CD4-positive, CD25-positive, alpha-beta regulatory T cell (primary cell): ENCODE measurements around the gene TRIM29. TPM values are rescaled to one million over a fixed set of nuclear protein-coding genes. Genes with fewer than 3 reads are reported as not detected.
"Not testable (repeated sequence)": the region's sequence is repeated elsewhere in the genome, so short reads cannot be mapped to it uniquely, and the experiment has no call there.

ENCODE experiments used
- ATAC-seq, 2 donors: fragments of 150-1000 bp; cut with Tn5 transposase; one replicate each; pipeline ENCODE4 v1.10.0; 2021; ENCODE audit warnings: low read depth in 2 of 2, moderate number of reproducible peaks in 2 of 2, moderate library complexity in 1 of 2
- DNase-seq, 3 donors: peaks; one replicate each; pipeline versions ENCODE4 v3.0.0 to v3.0.0-alpha.2; 2012 to 2022; ENCODE audit warnings: mixed read lengths in 1 of 3
- H3K27ac ChIP-seq: one replicate; pipeline ENCODE4 v1.7.0; 2013; ENCODE audit warnings: mild to moderate bottlenecking, low read length; ENCODE audit not compliant: insufficient read depth, poor library complexity, severe bottlenecking
- H3K27me3 ChIP-seq: one replicate; pipeline ENCODE4 v1.7.0; 2013; ENCODE audit warnings: low read length; ENCODE audit not compliant: control insufficient read depth, insufficient read depth
- H3K36me3 ChIP-seq: one replicate; pipeline ENCODE4 v1.7.0; 2013; ENCODE audit warnings: mild to moderate bottlenecking, low read length, moderate library complexity; ENCODE audit not compliant: control insufficient read depth, insufficient read depth
- H3K4me1 ChIP-seq: 2 replicates; pipeline ENCODE4 v1.7.0; 2013; ENCODE audit warnings: mild to moderate bottlenecking, low read length; ENCODE audit not compliant: insufficient read depth, control insufficient read depth, poor library complexity, severe bottlenecking
- H3K4me3 ChIP-seq: one replicate; pipeline ENCODE4 v1.7.0; 2013; ENCODE audit warnings: low read depth, mild to moderate bottlenecking, low read length, moderate library complexity
- H3K9me3 ChIP-seq, 2 experiments: 1 replicate in 1 of 2; 2 replicates in 1 of 2; pipeline ENCODE4 v1.7.0; 2013; ENCODE audit warnings: low read length in 2 of 2, mild to moderate bottlenecking in 1 of 2, moderate library complexity in 1 of 2; ENCODE audit not compliant: control insufficient read depth in 2 of 2
- H3K27ac Mint-ChIP-seq, 3 donors: one replicate each; pipeline ENCODE4 v1.8.0; 2020 to 2022; ENCODE audit warnings: mild to moderate bottlenecking in 3 of 3, mixed read lengths in 3 of 3, moderate library complexity in 2 of 3
- H3K27me3 Mint-ChIP-seq: one replicate; pipeline ENCODE4 v1.8.0; 2022; ENCODE audit warnings: mild to moderate bottlenecking, mixed read lengths
- H3K36me3 Mint-ChIP-seq: one replicate; pipeline ENCODE4 v1.8.0; 2020; ENCODE audit warnings: mixed read lengths
- H3K4me1 Mint-ChIP-seq, 4 donors: one replicate each; pipeline ENCODE4 v1.8.0; 2020 to 2022; ENCODE audit warnings: mixed read lengths in 4 of 4, mild to moderate bottlenecking in 1 of 4
- H3K4me3 Mint-ChIP-seq, 4 donors: one replicate each; pipeline ENCODE4 v1.8.0; 2020 to 2022; ENCODE audit warnings: mild to moderate bottlenecking in 4 of 4, mixed read lengths in 4 of 4, moderate library complexity in 3 of 4
- H3K9me3 Mint-ChIP-seq, 7 donors: one replicate each; pipeline ENCODE4 v1.8.0; 2020 to 2022; ENCODE audit warnings: mixed read lengths in 7 of 7, mild to moderate bottlenecking in 3 of 7, moderate library complexity in 2 of 7
- polyA plus RNA-seq, 4 donors: library from polyadenylated mRNA; unstranded; fragments of 300-500 nt; fragmentation: Illumina TruSeq; gene quantifications; one replicate each; pipeline ENCODE4 v1.2.3, GENCODE V29; 2021
- total RNA-seq: library from RNA; stranded (reverse); gene quantifications from one replicate; pipeline ENCODE4 v1.2.3, GENCODE V29; 2022

Gene TRIM29
- total and polyA plus RNA-seq, 5 donors from 2014 or later = not detected

GRCh38 chr11:120182790-120183491 is 45.0 kb upstream of the TRIM29 start:
- Mint-ChIP-seq H3K9me3 (no peaks in the 10 kb centered on the region), H3K27me3 (peaks cover 28% of the 10 kb centered on the region), H3K27ac (no peak overlapping the region), H3K4me1 (no peaks in the 10 kb centered on the region), H3K36me3 (no peaks in the 10 kb centered on the region), H3K4me3 (no peak overlapping the region)
- Histone ChIP-seq H3K9me3 (no peaks in the 10 kb centered on the region), H3K4me3 (no peak overlapping the region), H3K27me3 (no peaks in the 10 kb centered on the region), H3K27ac (no peak overlapping the region), H3K36me3 (no peaks in the 10 kb centered on the region), H3K4me1 (no peaks in the 10 kb centered on the region)
- ATAC-seq (no peak), DNase-seq (no peak)

DNA sequence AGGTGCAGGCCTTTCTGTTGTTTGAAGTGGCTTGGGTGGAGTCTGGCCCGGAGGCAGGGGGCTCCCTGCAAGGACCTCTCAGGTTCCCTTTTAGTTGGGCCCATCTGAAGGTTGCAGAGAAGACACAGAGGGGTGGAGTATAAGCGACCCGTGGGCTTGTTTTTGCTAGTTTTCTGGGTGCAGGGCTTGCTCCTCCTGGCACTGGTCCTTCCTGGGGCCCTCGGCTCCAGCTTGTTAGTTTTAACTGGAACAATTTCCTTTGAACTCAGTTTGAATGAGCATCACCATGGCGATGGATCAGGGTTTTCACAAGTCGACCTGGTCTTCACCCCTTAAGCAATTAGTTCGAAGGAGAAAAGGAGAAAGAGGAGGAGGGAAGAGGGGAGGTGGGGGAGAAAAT is 44.5 kb upstream of the TRIM29 start:
- Mint-ChIP-seq H3K36me3 (no peaks in the 10 kb centered on the region), H3K9me3 (no peaks in the 10 kb centered on the region), H3K27me3 (peaks cover 25% of the 10 kb centered on the region), H3K4me1 (no peaks in the 10 kb centered on the region), H3K4me3 (no peak overlapping the region), H3K27ac (no peak overlapping the region)
- no peak for ATAC-seq
- no peak overlapping the region for H3K4me3 ChIP-seq
- no peak for DNase-seq
- H3K9me3 ChIP-seq = no peaks in the 10 kb centered on the region
- H3K27me3 ChIP-seq = no peaks in the 10 kb centered on the region
- no peaks in the 10 kb centered on the region for H3K36me3 ChIP-seq
- no peaks in the 10 kb centered on the region for H3K4me1 ChIP-seq
- H3K27ac ChIP-seq = no peak overlapping the region

DNA sequence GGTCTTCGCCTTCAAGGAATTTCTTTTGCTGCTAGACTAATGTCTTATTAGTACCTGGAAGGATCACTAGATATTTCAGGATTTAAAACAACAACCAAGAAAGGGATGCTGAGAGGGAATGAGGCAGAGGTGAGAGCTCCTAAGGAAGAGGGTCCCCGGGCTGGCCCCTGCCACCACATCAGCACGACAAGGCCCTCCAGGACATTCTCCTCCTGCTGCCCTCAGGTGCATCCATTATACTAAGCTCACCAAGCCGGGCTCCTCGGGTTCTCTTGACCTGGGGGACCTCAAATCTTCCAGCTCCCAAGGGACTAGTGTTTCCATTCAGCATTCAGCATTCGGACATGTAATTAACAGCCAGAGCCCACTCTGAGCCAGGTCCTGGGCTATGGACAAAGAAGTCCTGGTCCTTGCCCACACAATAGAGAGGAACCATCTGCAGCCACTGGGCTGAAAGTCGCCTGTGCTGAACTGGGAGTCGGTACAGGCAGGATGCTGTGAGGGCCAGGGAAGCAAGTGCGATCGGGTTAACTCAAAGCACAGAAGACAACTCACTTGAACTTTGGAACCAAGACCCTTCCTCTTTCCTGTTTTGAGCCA is 43.6 kb upstream of the TRIM29 start:
- ATAC-seq (no peak), DNase-seq (no peak)
- Mint-ChIP-seq H3K36me3 (no peaks in the 10 kb centered on the region), H3K4me1 (no peaks in the 10 kb centered on the region), H3K9me3 (no peaks in the 10 kb centered on the region), H3K27ac (no peak overlapping the region), H3K27me3 (peaks cover 21% of the 10 kb centered on the region), H3K4me3 (peak overlapping the region in 1 of 4 donors; percentile 39)
- Histone ChIP-seq H3K9me3 (no peaks in the 10 kb centered on the region), H3K4me3 (no peak overlapping the region), H3K27me3 (no peaks in the 10 kb centered on the region), H3K27ac (no peak overlapping the region), H3K4me1 (no peaks in the 10 kb centered on the region), H3K36me3 (no peaks in the 10 kb centered on the region)

- no peak for DNase-seq
These were observed 42.8 kb upstream of the TRIM29 start for GRCh38 chr11:120180551-120181232.

GRCh38 chr11:120180063-120180462 is 42.1 kb upstream of the TRIM29 start:
- not testable (repeated sequence) for H3K4me3 ChIP-seq, H3K36me3 Mint-ChIP-seq, H3K27me3 ChIP-seq, H3K27ac Mint-ChIP-seq, H3K9me3 ChIP-seq, DNase-seq, H3K4me1 ChIP-seq, H3K4me1 Mint-ChIP-seq, H3K9me3 Mint-ChIP-seq, H3K36me3 ChIP-seq, H3K4me3 Mint-ChIP-seq, H3K27ac ChIP-seq, ATAC-seq
- H3K27me3 Mint-ChIP-seq = peaks cover 15% of the 10 kb centered on the region

More at GRCh38 chr11:120180551-120181232, 42.8 kb upstream of the TRIM29 start:
- H3K9me3 ChIP-seq = no peaks in the 10 kb centered on the region
- ATAC-seq = no peak
- Mint-ChIP-seq H3K4me3 (no peak overlapping the region), H3K27ac (no peak overlapping the region), H3K9me3 (no peaks in the 10 kb centered on the region), H3K27me3 (peaks cover 18% of the 10 kb centered on the region), H3K36me3 (no peaks in the 10 kb centered on the region), H3K4me1 (no peaks in the 10 kb centered on the region)
- H3K4me3 ChIP-seq = no peak overlapping the region
- no peaks in the 10 kb centered on the region for H3K36me3 ChIP-seq
- no peaks in the 10 kb centered on the region for H3K27me3 ChIP-seq
- no peak overlapping the region for H3K27ac ChIP-seq
- no peaks in the 10 kb centered on the region for H3K4me1 ChIP-seq

- no peaks in the 10 kb centered on the region for H3K9me3 Mint-ChIP-seq
- Histone ChIP-seq H3K36me3 (no peaks in the 10 kb centered on the region), H3K27ac (no peak overlapping the region), H3K4me3 (no peak overlapping the region), H3K9me3 (no peaks in the 10 kb centered on the region), H3K4me1 (no peaks in the 10 kb centered on the region), H3K27me3 (no peaks in the 10 kb centered on the region)
- peaks cover 20% of the 10 kb centered on the region for H3K27me3 Mint-ChIP-seq
- H3K4me3 Mint-ChIP-seq = no peak overlapping the region
- ATAC-seq = no peak
- no peaks in the 10 kb centered on the region for H3K36me3 Mint-ChIP-seq
- no peak overlapping the region for H3K27ac Mint-ChIP-seq
- DNase-seq = no peak
- no peaks in the 10 kb centered on the region for H3K4me1 Mint-ChIP-seq
These were observed 41.3 kb upstream of the TRIM29 start for GRCh38 chr11:120179057-120179672.

DNA sequence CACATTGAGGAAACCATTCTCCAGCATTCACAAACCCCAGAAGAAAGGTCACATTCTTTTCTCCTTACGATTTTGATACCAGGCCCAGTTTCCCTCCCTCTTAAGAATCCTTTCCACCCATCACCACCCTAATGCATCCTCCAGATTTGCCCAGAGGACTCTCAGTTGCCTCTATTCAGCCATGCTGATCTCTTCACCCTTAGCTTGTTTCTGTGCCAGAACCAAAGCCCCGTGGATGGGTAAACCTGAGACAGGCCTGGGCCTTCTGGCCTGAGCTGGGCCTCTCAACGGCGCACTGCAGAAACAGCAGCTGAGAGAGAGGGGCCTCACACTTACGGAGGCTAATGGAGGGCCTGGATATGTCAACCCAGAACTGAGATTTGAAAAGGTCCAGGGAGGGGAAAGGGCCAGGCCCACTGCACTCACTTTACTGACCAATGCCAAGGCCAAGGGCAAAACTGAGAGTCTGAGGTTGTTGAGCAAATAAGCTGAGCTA is 40.7 kb upstream of the TRIM29 start:
- Mint-ChIP-seq H3K4me1 (no peaks in the 10 kb centered on the region), H3K4me3 (no peak overlapping the region), H3K27me3 (peaks cover 23% of the 10 kb centered on the region), H3K27ac (no peak overlapping the region), H3K9me3 (no peaks in the 10 kb centered on the region), H3K36me3 (no peaks in the 10 kb centered on the region)
- DNase-seq (no peak), ATAC-seq (no peak)
- Histone ChIP-seq H3K36me3 (no peaks in the 10 kb centered on the region), H3K27ac (no peak overlapping the region), H3K27me3 (peaks cover under 1% of the 10 kb centered on the region), H3K9me3 (no peaks in the 10 kb centered on the region), H3K4me3 (no peak overlapping the region), H3K4me1 (no peaks in the 10 kb centered on the region)
